B cell (primary cell): ENCODE data around the gene XPO1. TPM values are rescaled to one million over a fixed set of nuclear protein-coding genes. Genes with fewer than 3 reads are reported as not detected.

Source experiments
- ATAC-seq: fragments of 200-7000 bp; cut with Tn5 transposase; one replicate; pipeline ENCODE4 v1.10.0; 2021; ENCODE audit warnings: low read depth, mild to moderate bottlenecking, moderate number of reproducible peaks, moderate library complexity
- CTCF ChIA-PET: fragments of 350-600 bp; sonication (Branson Sonifier 250); formaldehyde crosslinking; loops from one replicate; lab custom pipeline; 2021; ENCODE audit warnings: antibody characterized with exemption, inconsistent platforms; lab: Charles Lee
- POLR2A ChIA-PET: fragments of 350-600 bp; sonication (Branson Sonifier 250); formaldehyde crosslinking; loops from one replicate; lab custom pipeline; 2021; ENCODE audit warnings: antibody characterized with exemption; lab: Charles Lee
- DNase-seq: peaks from one replicate; pipeline ENCODE4 v3.0.0; 2013
- H2AFZ ChIP-seq: 2 replicates; pipeline ENCODE4 v1.6.1; 2012; ENCODE audit warnings: mild to moderate bottlenecking, low read depth, low read length; ENCODE audit not compliant: insufficient read depth, poor library complexity, severe bottlenecking
- H3K27ac ChIP-seq, 2 donors: 1 replicate in 1 of 2; 2 replicates in 1 of 2; pipeline ENCODE4 v1.5.1; 2012 to 2013; ENCODE audit warnings: low read length in 2 of 2, mild to moderate bottlenecking in 2 of 2, moderate library complexity in 1 of 2
- H3K27me3 ChIP-seq, 4 experiments: fragments of 200-600 bp in 1 of 4; sonication (generic) in 1 of 4; replicated peaks in 1 of 4; 1 replicate in 2 of 4; 2 replicates in 2 of 4; pipeline versions ENCODE4 v1.6.1 to v1.7.0; 2013 to 2016; ENCODE audit warnings: low read length in 3 of 4, mild to moderate bottlenecking in 2 of 4, mixed read lengths in 1 of 4, moderate library complexity in 1 of 4; ENCODE audit not compliant: insufficient read depth in 4 of 4, control insufficient read depth in 3 of 4; ENCODE audit errors: control extremely low read depth in 1 of 4
- H3K36me3 ChIP-seq, 2 experiments: replicated peaks in 1 of 2; 1 replicate in 1 of 2; 2 replicates in 1 of 2; pipeline versions ENCODE4 v1.6.1 to v1.7.1; 2013; ENCODE audit warnings: low read length in 1 of 2; ENCODE audit not compliant: insufficient read depth in 2 of 2, control insufficient read depth in 1 of 2; ENCODE audit errors: control extremely low read depth in 1 of 2, extremely low read depth in 1 of 2
- H3K4me1 ChIP-seq, 2 donors: fragments of 200-600 bp in 1 of 2; sonication (generic) in 1 of 2; 1 replicate in 1 of 2; 2 replicates in 1 of 2; pipeline versions ENCODE4 v1.5.1 to v1.6.1; 2013 to 2017; ENCODE audit warnings: low read length in 2 of 2; ENCODE audit not compliant: control insufficient read depth in 2 of 2, insufficient read depth in 2 of 2
- H3K4me2 ChIP-seq: replicated peaks from 2 replicates; pipeline ENCODE3; 2012; ENCODE audit warnings: mild to moderate bottlenecking, low read depth, low read length; ENCODE audit not compliant: poor library complexity, severe bottlenecking
- H3K4me3 ChIP-seq, 5 experiments: fragments of 200-600 bp in 1 of 5; sonication (generic) in 1 of 5; 1 replicate in 3 of 5; 2 replicates in 2 of 5; pipeline versions ENCODE4 v1.5.1 to v1.7.0; 2011 to 2016; ENCODE audit warnings: low read length in 4 of 5, mild to moderate bottlenecking in 4 of 5, low read depth in 2 of 5, control low read depth in 1 of 5, moderate library complexity in 1 of 5; ENCODE audit not compliant: insufficient read depth in 1 of 5; ENCODE audit errors: control extremely low read depth in 1 of 5, extremely low read depth in 1 of 5
- H3K79me2 ChIP-seq: fragments of 200-600 bp; sonication (generic); one replicate; pipeline ENCODE4 v1.6.0; 2016; ENCODE audit warnings: low read length; ENCODE audit not compliant: control insufficient read depth, insufficient read depth
- H3K9ac ChIP-seq: fragments of 200-600 bp; sonication (generic); 2 replicates; pipeline ENCODE4 v1.6.1; 2017; ENCODE audit warnings: mild to moderate bottlenecking, low read length, moderate library complexity
- H3K9me3 ChIP-seq, 3 donors: one replicate each; pipeline versions ENCODE4 v1.6.1 to v1.7.1; 2013; ENCODE audit warnings: low read length in 2 of 3; ENCODE audit not compliant: control insufficient read depth in 2 of 3, insufficient read depth in 1 of 3; ENCODE audit errors: control extremely low read depth in 1 of 3
- H4K20me1 ChIP-seq: 2 replicates; pipeline ENCODE4 v1.6.0; 2012; ENCODE audit warnings: mild to moderate bottlenecking, low read length; ENCODE audit not compliant: insufficient read depth, control insufficient read depth, poor library complexity, severe bottlenecking
- H3K27ac Mint-ChIP-seq: one replicate; pipeline ENCODE4 v1.8.0; 2021; ENCODE audit warnings: mixed read lengths
- H3K27me3 Mint-ChIP-seq: one replicate; pipeline ENCODE4 v1.8.0; 2021; ENCODE audit warnings: mixed read lengths
- H3K4me1 Mint-ChIP-seq: one replicate; pipeline ENCODE4 v1.8.0; 2021; ENCODE audit warnings: mixed read lengths
- H3K4me3 Mint-ChIP-seq: one replicate; pipeline ENCODE4 v1.8.0; 2021; ENCODE audit warnings: mixed read lengths
- H3K9me3 Mint-ChIP-seq: one replicate; pipeline ENCODE4 v1.8.0; 2022; ENCODE audit warnings: mixed read lengths; ENCODE audit not compliant: insufficient read depth
- EZH2 ChIP-seq: IDR thresholded peaks from 2 replicates; pipeline ENCODE4 v1.6.1; 2012; ENCODE audit warnings: borderline replicate concordance, low read depth, mild to moderate bottlenecking, moderate library complexity, low read length; ENCODE audit not compliant: insufficient read depth, poor library complexity, severe bottlenecking
- WGBS: methylation state at CpG from one replicate; pipeline ENCODE4 v1.1.5; 2013; ENCODE audit warnings: missing lambda C conversion rate; ENCODE audit not compliant: insufficient coverage; 5-methylcytosine and 5-hydroxymethylcytosine counted together
- intact Hi-C: fragments of 100-400 bp; cut with micrococcal nuclease; formaldehyde crosslinking; loops from one replicate; pipeline ENCODE4 v1.10.0; 2022
- polyA plus RNA-seq: library from polyadenylated mRNA; depleted of rRNA; stranded (reverse); fragments of >200 nt; gene quantifications from 2 replicates; pipeline ENCODE4 v1.2.3, GENCODE V29; 2012
- total RNA-seq, 2 donors: library from RNA; stranded (reverse); fragments of 120-200 nt in 1 of 2; gene quantifications; 1 replicate in 1 of 2; 2 replicates in 1 of 2; pipeline versions ENCODE4 v1.2.3 to v1.2.4, GENCODE V29; 2013 to 2022
- TF ChIP-seq, protein P1 (sequence below): fragments of 200-600 bp; IDR thresholded peaks from one replicate; pipeline ENCODE4 v1.8.0; 2022; ENCODE audit warnings: antibody characterized with exemption, mild to moderate bottlenecking

XPO1 gene
- total and polyA plus RNA-seq, 2 donors (not counting 1 experiment from before 2014, with no cell fraction given) = 43.8 to 208 TPM

DNA sequence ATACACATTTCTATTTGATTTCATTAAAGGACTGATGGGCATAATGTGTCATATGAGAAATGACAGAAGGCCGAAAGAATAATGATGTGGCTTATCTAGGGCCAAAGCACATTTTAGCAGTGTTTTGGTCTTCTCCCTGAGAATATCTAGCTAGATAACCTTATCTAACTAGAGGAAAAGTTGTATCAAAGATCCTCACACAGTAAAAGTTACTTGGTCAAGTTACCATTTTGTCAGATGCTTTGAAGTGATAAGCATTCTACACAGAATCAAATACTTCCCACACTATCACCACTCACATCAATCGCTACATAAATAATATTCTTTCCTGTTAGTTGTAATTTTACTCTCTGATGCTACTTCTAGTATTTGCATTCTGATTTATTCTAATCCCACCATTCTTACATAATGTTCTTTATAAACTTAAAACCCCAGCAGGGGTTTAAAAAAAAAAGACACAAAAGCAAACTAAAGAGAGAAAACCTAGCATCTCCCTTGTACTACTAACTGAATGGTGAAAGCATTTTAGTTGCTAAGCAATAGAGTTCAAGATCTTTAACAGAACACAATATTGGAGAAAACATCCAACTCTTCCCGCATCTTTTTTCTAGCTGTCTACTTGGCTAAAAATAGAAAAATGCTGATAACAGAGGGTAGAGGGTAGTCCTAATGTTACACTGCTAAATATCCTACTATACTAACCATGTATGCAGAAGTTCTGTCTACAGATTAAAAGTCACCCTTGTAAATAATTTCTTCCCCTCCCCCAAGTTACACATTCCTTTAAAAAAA lies 8.0 kb downstream of the XPO1 start:
- no peak for TF ChIP-seq EZH2
- TF ChIP-seq, protein P1, sequence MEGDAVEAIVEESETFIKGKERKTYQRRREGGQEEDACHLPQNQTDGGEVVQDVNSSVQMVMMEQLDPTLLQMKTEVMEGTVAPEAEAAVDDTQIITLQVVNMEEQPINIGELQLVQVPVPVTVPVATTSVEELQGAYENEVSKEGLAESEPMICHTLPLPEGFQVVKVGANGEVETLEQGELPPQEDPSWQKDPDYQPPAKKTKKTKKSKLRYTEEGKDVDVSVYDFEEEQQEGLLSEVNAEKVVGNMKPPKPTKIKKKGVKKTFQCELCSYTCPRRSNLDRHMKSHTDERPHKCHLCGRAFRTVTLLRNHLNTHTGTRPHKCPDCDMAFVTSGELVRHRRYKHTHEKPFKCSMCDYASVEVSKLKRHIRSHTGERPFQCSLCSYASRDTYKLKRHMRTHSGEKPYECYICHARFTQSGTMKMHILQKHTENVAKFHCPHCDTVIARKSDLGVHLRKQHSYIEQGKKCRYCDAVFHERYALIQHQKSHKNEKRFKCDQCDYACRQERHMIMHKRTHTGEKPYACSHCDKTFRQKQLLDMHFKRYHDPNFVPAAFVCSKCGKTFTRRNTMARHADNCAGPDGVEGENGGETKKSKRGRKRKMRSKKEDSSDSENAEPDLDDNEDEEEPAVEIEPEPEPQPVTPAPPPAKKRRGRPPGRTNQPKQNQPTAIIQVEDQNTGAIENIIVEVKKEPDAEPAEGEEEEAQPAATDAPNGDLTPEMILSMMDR = no peak
- ATAC-seq (no peak), DNase-seq (no peak)
- Histone ChIP-seq H3K9ac (no peak overlapping the region), H3K79me2 (peaks cover 98% of the 10 kb centered on the region), H3K4me2 (no peak overlapping the region), H3K9me3 (no peaks in the 10 kb centered on the region), H3K27ac (peak overlapping the region in 1 of 2 donors; percentile 44), H3K27me3 (no peaks in the 10 kb centered on the region), H3K4me1 (peaks cover 7 to 20% of the 10 kb centered on the region in 2 donors), H4K20me1 (peaks cover 67% of the 10 kb centered on the region), H3K36me3 (peaks cover 14 to 57% of the 10 kb centered on the region in 2 experiments), H2AFZ (no peak overlapping the region), H3K4me3 (no peak overlapping the region)
- Mint-ChIP-seq H3K27ac (no peak overlapping the region), H3K27me3 (no peaks in the 10 kb centered on the region), H3K4me3 (no peak overlapping the region), H3K4me1 (peaks cover 32% of the 10 kb centered on the region), H3K9me3 (no peaks in the 10 kb centered on the region)
- WGBS = no CpG with 5 or more reads among the region's 3 CpGs
- POLR2A ChIA-PET = interaction anchor here (0.7 kb wide), 3 partner anchors 8 to 260 kb away, joined by 3 to 4 read pairs (median 4); partner anchors contain the start of gene XPO1
- intact Hi-C loops = loop anchor here (10.0 kb wide), 1 partner anchor 355 kb away; the partner anchor contains the start of gene CCT4
- CTCF ChIA-PET = interaction anchor here (0.6 to 0.8 kb wide), 2 partner anchors 52 to 336 kb away, joined by 3 read pairs; no protein-coding TSS in a partner anchor

DNA sequence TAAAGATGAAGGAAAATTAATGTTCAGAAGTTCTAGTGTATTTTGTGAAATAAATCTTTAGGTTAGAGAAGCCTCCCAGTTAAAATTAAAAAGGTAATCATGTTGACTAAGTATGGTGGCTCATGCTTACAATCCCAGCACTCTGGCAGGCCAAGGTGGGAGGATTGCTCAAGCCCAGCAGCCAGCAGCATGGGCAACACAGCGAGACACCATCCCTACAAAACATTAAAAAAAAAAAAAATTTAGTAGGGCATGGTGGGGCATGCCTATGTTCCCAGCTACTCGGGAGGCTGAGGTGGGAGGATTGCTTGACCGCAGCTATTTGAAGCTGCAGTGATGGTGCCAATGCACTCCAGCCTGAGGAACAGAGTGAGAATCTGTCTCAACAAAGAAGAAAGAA lies 17.9 kb downstream of the XPO1 start:
- DNase-seq = no peak
- WGBS = no CpG with 5 or more reads among the region's 3 CpGs
- intact Hi-C loops = no loop called here
- Histone ChIP-seq H3K27ac (no peak overlapping the region), H3K4me3 (no peak overlapping the region), H3K4me1 (no peaks in the 10 kb centered on the region), H3K9ac (no peak overlapping the region), H2AFZ (no peak overlapping the region), H3K4me2 (no peak overlapping the region), H3K9me3 (no peaks in the 10 kb centered on the region), H3K27me3 (no peaks in the 10 kb centered on the region), H3K79me2 (peaks cover 96% of the 10 kb centered on the region), H4K20me1 (peaks cover 49% of the 10 kb centered on the region), H3K36me3 (peaks cover 16 to 72% of the 10 kb centered on the region in 2 experiments)
- ATAC-seq = no peak
- POLR2A ChIA-PET = no interaction called here
- CTCF ChIA-PET = no interaction called here
- no peak overlapping the region for H3K27ac Mint-ChIP-seq
- TF ChIP-seq, protein P1 = no peak
- TF ChIP-seq EZH2 = no peak
- H3K4me1 Mint-ChIP-seq = peaks cover 6% of the 10 kb centered on the region
- no peak overlapping the region for H3K4me3 Mint-ChIP-seq
- H3K27me3 Mint-ChIP-seq = no peaks in the 10 kb centered on the region
- no peaks in the 10 kb centered on the region for H3K9me3 Mint-ChIP-seq
